D341Med (cell line): ENCODE results near the gene PTPRJ.

Experiments used
- DNase-seq: peaks from one replicate; pipeline ENCODE4 v3.0.0; 2012; ENCODE audit warnings: low spot score

The PTPRJ gene

DNA sequence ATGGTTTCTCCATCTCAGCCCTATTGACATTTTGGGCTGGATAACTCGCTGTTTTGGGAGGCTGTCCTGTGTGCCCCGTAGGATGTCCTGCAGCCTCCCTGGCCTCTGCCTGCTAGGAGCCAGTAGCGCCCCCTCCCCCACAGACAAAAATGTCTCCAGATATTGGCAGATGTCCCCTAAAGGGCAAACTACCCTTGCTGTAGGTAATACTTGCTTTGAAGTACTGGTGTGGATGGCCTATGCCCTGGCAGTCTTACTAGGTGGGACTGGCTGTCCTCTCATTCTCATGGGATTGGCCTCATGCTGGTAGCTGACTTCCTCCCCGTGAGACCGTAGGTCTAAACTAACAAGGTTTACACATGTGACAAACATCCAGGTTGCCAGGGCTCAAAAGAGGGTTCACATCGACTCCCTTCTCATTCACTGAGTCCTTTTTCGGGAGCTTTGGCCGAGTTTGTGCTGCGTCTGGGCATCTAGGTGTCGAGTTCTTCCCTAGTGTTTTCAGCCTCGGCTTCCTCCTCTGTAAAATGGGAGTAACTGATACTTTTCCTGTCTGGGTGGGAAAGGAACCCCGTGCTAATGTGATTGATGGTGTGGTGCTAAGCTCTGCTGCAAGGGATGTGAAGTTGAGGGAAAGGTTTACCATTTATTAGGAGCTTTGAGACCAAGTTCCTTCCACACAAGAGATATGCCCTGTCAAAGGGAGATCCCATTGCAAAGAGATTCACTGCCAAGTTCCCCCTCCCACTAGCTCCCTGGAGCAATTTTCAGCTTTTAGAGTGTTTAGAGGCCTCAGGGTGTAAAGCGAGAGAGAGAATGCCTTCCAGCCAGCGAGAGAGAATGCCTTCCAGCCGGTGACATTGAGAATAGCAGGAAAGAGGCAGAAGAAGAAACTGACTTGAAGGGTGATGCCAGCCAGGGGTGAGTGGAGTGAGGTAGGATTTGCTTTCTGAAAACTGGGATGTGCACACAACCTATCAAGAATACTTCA, 17.0 kb downstream of the PTPRJ start:
- no peak for DNase-seq

DNA sequence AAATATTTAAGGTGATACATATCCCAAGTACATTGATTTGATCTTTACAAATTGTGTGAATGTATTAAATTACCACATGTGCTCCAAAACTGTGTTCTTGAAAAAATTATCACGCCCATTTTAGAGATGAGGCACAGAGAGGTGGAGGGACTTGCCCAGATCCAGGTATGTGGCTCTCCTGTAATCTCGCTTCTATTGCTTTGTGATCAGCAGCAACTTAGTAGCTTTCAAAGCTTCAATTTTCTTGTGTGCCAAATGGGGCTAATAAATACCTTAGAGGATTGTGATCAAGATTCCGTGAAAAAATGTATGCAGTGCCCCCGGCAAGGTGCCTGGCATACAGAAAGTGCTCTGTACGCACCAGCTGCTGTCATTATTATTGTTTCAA, 18.0 kb downstream of the PTPRJ start:
- no peak for DNase-seq

DNA sequence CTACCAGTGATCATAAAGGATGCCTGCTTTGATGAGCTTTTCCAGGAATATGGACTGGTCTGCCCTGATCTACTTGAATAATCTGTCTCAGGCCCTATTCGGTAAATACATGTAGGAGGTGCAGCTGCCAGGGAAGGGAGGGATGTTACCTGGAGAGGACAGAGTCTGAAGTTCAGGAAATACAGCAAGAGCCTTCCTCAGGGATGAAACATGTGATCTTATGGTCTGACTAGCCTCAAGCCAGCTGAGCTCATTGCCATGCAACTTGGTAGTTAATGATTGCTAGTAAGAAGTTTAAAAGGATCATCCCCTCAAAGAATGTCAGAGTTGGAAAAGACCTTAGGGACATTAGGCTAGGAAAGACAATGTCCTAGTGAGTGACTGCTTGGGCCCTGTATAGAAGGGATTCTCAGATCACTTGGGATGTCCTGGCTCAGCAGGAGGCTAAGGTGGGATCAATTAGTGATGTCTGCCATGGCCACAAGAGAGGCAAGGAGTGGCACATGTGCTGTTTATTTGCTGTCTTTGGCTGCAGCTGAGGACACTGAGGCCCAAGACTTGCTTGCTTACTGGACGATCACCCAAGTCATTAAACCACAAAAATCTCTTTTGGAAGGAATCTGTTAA, 18.5 kb downstream of the PTPRJ start:
- DNase-seq = no peak

DNA sequence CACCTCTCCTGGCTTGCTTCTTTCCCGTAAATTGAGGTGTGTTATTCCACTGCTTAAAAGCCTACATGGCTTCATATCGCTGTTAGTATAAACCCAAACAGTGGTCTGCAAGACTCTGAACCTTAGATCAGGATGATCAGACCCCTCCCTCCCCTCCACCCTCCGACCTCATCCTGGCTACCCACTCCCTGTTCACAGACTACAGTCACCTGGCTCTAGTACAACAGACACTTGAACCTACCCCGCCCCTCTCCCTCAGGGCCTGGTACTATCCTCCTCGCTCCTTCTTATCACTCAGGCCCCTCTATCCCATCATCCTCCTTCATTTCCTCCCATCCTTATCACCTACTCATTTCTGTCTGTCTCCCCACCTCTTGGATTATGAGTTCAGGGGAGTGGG, 20.1 kb downstream of the PTPRJ start:
- no peak for DNase-seq

DNA sequence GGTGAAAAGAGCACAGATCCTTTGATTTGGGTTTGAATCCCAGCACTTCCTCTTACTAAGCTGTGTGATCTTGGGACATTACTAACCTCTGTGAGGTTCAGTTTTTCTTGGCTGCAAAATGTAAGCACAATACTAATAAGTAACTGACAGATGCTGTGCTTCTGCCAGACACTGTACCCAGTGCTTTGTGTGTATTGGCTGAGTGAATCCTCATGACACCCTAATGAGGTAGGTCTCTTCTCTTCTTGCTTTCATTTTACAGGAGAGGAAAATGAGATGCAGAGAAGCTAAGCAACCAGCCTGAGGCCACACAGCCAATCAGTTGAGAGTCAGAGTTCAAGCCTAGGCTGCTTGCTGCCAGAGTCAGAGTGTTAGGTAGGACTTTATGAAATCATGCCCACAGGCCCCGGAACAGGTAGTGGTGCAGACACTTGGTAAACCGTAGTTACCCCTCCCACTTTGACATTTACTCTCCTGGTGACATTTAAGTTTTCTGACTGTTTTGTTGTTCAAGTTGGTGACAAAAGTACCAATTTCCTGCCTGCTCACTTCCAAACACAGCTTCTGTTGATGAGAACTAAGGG, 21.2 kb downstream of the PTPRJ start:
- DNase-seq = no peak

DNA sequence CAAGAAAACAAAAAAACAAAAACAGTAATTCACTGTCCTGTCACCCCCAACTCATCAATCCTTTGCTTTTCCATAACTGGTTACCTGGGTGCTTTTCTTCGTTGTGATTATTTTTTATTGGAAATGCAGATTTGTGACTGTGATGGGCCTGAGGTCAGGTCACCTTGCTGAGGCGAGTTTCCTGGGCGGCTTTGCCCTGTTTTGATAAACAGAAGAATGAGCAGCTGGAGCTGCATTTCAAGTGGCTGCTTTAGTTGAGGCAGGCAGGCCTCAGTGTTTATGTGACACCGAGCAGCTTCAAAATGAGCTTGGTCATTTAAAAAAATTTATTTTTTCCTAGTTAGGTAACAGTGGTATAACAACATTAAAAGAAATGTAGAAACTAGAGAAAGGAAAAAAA, 22.2 kb downstream of the PTPRJ start:
- DNase-seq = no peak

DNA sequence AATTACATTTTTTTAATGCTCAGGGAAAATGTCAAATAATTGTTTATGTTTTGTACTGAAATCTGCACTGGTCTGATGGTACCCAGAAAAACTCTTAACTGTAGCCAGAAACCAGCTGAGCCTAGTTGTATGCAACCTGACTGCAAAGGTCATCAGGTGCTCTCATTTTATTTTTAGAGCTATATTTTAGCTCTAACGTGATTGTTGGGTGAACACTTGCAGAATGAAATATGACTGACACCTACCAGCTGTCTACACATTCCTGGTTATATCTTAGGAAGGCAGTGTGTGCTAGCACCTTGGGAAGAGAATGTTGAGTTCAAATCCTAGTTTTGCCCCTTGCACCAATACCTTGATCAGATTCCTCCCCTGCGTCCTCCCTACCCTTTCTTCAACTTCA, 23.6 kb downstream of the PTPRJ start:
- no peak for DNase-seq

DNA sequence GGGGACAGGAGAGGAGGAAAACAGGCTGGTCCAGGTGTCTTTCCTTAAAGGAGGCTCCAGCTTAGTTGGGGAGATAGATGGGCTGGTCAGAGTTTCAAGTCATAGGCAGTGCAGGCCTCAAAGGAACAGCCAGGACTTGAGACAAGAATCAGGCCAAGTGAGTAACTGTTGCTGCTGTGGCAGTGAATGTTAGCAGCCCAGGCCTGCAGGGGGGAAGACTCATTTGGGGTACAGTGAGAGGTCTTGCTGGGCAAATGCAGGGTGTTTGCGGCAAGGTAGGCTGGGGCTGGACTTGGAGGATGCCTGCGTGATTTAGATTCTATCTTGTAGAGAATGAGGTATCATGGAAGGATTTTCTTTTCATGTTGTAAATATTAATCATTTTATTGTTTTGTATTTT, 24.1 kb downstream of the PTPRJ start:
- no peak for DNase-seq

DNA sequence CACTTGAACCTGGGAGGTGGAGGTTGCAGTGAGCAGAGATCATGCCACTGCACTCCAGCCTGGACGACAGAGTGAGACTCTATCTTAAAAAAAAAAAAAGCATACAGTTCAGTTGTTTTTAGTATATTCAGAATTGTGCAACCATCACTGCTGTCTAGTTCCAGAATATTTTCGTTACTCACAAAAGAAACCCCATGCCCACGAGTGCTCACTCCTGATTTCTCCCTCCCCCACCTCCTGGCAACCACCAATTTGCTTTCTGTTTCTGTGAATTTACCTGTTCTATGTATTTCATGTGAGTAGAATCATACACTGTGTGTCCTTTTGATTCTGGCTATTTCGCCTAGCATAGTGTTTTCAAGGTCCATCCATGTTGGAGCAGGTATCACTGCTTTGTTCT, 24.8 kb downstream of the PTPRJ start:
- DNase-seq = no peak

DNA sequence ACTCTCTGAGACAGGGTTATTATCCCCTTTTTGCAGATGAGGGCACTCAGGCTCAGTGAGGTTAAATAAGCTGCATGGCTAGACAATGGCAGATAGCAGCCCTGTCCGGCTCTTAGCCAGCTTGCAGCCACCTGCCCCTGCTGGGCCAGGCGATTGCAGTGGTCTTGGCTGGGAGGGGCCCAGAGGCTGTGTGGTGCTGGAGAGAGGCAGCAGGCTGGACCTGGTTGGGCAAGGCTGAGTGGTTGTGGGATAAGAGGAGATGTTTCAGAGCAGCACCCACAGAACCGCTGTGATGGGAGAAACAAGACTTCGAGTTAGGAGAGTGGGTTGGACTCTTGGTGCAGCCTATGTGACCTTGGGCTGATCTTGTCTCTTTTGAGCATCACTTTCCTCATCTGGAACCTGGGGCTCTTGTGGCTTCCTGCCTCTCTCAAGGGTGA, 25.5 kb downstream of the PTPRJ start:
- no peak for DNase-seq

DNA sequence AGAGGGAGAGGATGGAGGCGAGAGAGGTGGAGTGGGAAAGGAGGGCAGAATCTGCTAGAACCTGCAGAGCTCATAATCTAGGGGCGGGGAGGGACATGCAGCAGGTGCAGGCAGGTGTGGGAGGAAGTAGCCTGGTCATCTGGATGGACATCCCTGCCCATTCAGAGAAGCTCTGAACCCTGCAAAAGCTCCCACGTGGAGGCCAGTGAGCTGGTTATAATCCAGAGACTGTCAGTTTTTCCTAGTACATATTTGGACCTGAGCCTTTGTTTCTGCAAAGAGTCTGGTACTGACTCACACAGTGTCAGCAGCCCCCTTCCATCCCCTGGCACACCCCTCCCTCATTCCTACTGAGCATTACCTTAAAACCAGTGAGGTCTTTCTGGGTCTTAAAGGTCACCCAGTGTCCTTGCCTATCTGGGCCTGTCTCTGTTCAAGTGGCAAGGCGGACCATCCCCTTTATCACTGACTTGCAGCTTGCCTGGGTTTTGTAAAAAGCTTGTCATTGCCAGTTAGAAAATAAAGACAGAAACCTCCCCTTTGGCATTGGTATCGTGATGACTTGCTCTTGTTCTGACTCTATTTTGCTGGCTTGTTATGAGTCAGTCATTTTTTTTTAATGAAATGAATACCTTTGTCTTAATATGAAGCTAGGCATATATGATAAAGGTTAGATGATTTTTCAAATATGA, 26.1 kb downstream of the PTPRJ start:
- no peak for DNase-seq

DNA sequence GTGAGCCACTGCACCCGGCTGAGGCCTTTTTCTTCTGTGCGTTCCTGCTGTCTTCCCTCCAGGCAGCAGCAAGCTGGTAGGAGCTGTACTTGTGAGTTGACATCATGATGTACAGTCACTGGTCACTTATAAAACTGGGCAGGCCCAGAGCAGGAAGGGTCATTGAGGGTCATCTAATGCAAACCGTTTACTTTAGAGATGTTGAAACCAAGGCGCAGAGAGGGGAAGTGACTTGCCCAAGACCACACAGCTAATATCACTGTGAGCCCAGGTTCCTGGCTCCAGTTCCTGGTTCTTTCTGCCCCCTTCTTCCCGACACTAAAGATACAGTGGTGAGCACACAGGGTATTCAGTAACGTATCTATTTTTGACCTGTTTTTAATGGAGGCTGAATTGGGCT, 27.3 kb downstream of the PTPRJ start:
- DNase-seq = no peak

DNA sequence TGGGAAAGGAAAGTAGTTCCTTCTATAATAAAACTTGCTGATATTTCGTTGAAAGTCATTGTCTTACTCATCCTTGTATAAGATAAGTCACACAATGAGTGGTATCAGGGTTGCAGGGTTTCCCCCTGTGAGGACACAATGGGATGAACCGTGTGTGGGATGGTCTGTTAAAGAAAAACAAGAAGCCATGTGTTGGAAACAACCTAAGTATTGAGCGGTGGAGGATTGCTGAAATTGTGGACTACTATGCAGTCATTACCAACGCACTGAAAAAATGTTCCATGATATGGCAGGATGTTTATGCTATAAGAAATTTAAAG, 28.6 kb downstream of the PTPRJ start:
- DNase-seq = no peak

DNA sequence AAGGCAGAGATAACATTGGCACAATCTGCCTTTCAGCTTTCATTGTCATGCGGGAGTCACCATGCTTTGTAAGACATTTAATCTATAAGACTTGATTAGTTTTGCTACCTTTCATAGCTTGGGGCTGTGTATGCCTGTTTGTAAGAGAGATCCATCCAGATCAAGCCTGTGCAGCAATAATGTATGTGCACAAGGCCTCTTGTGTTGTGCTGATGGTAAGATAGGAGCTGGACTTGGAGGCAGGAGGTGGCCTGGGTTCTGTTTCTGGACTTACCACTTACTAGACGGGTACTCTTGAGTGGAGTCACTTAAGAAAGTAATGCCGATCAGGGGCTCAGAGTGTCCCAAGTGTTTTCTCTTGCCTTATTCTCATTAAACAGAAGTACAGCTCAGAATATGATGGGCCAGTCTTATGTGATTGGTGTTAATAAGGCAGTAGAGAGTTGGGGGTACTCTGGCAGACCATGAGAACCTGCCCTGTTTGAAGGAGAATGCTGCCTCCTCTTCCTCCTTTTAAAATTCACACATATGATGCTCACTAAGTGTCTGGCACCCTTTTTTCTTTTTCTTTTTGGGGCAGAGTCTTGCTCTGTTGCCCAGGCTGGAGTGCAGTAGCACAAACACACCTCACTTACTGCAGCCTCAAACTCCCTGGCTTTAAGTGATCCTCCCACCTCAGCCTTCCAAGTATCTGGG, 30.9 kb downstream of the PTPRJ start:
- DNase-seq = no peak

DNA sequence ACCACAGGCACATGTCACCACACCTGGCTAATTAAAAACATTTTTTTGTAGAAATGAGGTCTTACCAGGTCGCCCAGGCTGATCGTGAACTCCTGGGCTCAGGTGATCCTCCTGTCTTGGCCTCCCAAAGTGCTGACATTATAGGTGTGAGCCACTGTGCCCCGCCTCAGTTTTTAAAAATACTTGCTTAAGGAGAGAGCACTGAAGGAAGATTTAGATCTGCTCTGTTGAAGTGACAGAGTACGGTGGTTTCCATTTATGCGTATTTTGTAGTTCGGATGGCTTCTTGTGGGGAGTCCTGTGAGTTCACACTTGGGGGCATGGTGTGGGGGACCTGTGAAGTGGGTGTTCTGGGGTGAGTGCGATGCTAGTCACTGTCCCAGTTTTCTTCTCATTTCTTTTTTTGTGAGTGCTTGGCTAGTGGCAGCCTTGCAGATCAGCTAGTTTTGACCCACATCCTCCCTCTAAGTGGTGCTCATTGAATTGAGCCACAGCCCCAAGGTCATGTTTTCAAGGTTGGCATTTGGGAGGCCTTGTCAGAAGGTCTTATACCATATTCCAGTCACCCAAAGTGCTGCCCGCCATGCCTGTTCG, 31.5 kb downstream of the PTPRJ start:
- DNase-seq = no peak

DNA sequence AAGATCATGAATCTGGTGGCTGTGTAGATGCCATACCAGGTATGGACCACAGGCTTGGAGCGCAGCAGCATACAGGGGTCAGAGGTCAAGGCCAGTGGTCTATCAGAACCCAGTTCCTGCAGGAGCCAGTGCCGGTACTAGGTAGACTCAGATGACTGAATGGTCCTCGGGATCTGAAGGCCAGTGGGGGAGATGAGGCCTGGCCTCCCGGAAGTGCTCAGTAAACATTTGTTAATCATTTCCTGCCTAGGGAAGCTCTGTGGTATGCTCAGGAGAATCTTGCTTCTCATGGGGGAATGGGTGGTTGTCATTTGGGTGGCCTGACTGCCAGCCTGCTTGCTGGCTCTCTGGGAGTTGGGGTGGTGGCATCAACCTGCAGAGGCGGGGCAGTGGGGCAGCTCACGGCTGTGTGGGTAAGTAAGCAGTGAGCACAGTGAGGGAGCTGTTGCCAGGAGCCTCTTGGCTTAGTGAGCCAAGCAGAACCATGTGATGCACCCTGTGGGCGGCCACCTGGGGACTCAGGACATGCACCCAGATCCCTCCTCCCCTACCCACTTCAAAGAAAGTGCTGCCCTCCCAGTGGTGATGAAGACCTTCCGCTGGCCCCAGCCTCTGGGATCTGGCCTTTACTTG, 33.0 kb downstream of the PTPRJ start:
- DNase-seq = no peak

DNA sequence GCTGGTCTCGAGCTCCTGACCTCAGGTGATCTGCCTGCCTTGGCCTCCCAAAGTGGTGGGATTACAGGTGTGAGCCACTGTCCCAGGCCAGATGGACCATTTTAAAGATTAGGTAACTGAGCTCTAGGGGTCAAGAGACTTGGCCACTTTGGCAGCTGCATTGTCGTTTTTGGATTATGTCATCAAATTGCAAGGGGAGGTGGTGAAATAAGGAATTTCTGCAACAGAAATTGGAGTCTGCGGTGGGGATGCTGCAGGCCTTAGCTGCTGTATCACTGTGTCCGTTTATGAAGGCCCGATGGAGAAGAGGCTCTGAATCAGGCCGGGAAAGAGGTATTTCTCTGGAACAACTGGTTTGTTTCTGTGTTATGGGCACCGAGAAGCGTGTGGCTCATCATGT, 34.6 kb downstream of the PTPRJ start:
- no peak for DNase-seq

DNA sequence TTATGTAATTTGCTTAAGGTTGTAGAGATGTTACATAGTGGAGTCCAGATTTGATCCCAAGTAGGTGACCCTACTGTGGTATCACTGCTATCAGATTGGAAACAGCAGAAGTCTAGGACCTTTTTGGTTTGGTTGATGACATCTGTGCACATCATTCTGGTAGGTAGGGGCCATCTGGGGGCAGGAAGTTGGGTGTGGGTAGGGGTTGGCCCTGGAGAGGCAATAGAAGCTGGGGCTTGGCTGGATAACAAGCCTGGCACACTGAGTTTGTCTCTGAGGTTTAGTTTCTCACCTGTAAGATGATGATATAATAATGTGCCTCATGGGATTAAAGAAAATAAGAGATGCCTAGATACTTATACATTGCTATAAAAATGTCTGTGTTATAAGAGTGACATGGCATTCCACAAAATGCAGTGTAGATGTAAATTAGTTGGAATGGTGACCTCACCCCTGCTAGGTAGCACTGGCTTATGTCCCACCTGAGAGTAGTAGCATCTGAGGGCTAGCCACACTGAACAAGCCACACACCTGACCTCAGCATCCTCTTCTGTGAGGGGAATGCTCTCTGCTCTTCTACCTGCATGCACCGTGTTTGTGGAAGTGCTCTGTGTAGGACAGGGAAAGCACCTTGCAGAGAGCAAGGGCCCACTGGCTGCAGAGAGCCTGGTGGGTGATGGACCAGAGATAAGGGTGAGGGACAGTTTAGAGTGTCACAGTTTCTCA, 36.9 kb downstream of the PTPRJ start:
- DNase-seq = no peak

DNA sequence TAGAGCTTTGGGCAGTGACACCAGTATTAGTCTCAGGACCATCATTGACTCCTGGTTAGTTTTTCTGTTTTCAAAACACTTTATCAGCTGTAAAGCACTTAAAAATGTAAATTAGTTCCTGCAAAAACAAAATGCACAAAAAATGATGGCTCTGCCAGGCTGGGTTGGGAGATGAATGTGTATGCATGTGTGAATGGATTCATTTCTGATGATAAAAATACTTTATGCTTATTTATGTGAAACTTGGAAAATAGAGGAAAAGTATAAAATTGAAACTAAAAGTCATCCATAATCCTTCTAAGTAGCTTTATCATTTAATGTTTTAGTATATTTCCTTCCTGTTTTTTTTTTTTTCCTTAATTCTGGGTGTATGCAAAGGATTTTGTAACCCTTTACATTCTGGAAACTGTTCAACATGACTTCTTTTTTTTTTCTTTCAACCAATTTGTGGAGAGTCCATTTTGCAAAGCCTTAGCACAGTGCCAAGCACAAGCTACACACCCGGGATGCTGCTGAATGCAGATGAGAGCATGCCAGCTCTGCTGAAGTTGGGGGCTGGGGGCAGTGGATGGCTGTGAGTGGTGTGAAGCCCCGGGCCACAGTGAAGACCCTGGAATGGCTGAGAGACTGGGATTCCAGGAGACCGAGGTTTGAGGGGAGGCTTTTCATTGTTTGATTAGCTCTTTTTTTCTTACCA, 37.6 kb downstream of the PTPRJ start:
- no peak for DNase-seq
